Activated naive CD4-positive, alpha-beta T cell (primary cell): Measurements from ENCODE around the gene MNAT1.
"Not testable (repeated sequence)": the region's sequence is repeated elsewhere in the genome, so short reads cannot be mapped to it uniquely, and the experiment has no call there.

ENCODE experiments used
- DNase-seq, 4 experiments: peaks; one replicate each; lab custom pipeline; 2025; lab: John Stamatoyannopoulos, UW

The MNAT1 gene

GRCh38 chr14:60734465-60735242 lies at the start of gene MNAT1:
TSS of gene MNAT1 (plus strand) at chr14:60734761. CDS start at chr14:60734863, 102 bp downstream.
- DNase-seq: peak; percentile 40 to 66 (median 52)

DNA sequence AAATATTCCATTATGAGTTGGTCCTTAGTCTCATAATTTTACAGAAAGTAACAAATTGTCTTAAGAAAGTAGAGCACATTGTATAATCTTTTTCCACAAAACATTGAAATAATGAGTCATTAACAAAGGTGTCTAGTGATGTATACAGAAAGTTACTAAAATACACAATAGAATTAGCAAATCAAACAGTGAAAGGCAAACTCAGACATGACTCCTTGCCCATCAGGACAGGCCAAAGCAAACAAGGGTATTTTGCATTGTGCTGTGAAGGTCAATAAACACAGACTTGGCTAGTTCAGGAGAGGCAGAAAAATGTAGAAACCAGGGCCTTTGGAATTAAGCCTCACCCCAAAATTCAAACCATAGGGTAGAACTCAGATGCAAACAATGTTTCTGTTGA lies 47.7 kb upstream of the MNAT1 start:
- DNase-seq: no peak

GRCh38 chr14:60691383-60692113 lies 43.0 kb upstream of the MNAT1 start:
- DNase-seq: no peak

DNA sequence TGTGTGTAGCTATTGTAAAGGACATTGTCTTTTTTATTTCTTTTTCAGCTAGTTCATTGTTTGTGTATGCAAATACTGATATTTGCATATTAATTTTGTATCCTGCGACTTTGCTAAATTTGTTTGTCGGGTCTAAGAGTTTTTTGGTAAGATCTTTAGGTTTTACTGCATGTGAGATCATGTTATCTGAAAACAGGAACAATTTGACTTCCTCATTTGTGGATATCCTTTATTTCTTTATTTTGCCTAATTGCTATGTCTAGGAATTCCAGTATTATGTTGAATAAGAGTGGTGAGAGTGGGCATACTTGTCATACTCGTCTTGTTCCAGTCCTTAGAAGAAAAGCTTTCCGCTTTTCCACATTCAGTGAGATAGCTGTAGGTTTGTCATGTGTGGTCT lies 39.2 kb upstream of the MNAT1 start:
- DNase-seq: no peak

DNA sequence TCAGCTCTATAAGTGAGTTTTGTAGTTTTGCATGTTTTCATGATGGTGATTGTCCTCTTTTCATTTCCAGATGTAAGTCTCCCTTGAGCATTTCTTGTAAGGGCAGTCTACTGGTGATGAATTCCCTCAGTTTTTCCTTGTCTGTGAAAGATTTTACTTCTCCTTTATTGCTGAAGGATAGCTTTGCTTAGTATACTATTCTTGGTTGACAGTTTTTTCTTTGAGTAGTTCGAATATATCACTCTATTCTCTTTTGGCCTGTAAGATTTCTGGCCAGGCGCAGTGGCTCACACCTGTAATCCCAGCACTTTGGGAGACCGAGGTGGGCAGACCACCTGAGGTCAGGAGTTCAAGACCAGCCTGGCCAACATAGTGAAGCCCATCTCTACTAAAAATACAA lies 34.0 kb upstream of the MNAT1 start:
- no peak for DNase-seq

DNA sequence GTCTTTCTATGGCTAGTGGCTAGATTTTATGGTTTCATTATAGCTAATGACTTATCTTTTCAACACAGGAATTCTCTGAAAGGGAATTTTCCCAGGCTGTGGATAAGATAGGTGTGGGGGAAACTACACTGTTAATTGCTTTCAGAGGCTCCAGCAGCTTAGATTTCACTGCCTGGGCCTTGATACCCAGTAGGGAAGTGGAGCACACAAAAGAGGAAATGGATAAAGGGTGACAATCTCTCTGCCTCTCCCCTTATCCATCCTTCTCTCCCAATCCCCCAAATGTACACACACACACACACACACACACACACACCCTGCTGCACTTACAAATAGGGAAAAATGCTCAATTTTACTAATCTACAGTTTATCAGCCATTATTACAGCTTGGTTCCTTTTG lies 29.5 kb upstream of the MNAT1 start:
- no peak for DNase-seq

- no peak for DNase-seq
Observed at GRCh38 chr14:60707858-60708257, 26.7 kb upstream of the MNAT1 start.

DNA sequence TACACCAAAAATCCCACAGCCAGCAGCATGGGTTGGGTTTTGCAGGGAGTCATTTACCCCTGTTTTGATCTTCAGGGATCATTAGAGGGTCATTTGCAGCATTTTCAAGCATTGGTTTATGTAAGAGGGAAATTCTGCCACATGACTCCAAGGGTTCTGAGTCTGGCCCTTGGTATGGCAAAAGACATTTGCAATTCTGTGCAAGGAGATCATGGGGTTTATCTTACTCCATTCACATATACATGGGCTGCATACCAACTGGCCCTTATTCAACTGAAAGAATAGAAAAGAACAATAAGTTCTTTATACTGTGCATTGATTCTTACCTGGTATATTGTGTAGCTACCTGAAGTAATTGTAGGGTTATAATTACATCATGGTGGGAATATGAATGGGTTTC lies 24.1 kb upstream of the MNAT1 start:
- no peak for DNase-seq

GRCh38 chr14:60713513-60713912 lies 21.0 kb upstream of the MNAT1 start:
- DNase-seq: no peak

GRCh38 chr14:60720391-60720790 lies 14.2 kb upstream of the MNAT1 start:
- DNase-seq: no peak

DNA sequence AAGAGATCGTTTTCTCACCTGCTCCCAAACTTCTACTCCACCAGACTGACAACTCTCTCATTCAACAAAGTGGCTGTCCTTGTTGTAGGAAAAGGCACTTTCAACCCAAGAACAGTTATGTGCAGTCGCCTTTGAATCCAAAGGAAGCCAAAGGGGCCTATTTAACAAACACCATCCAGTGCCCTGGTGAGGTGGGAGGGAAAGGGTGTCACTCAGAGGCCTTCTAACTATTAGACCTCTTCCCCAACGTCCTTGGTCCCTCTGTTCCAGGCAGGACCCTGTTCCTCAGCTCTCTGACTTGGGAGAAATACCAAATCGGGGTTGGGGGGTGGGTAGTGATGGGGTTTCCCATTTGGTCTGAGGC lies 13.6 kb upstream of the MNAT1 start:
- DNase-seq: no peak

DNA sequence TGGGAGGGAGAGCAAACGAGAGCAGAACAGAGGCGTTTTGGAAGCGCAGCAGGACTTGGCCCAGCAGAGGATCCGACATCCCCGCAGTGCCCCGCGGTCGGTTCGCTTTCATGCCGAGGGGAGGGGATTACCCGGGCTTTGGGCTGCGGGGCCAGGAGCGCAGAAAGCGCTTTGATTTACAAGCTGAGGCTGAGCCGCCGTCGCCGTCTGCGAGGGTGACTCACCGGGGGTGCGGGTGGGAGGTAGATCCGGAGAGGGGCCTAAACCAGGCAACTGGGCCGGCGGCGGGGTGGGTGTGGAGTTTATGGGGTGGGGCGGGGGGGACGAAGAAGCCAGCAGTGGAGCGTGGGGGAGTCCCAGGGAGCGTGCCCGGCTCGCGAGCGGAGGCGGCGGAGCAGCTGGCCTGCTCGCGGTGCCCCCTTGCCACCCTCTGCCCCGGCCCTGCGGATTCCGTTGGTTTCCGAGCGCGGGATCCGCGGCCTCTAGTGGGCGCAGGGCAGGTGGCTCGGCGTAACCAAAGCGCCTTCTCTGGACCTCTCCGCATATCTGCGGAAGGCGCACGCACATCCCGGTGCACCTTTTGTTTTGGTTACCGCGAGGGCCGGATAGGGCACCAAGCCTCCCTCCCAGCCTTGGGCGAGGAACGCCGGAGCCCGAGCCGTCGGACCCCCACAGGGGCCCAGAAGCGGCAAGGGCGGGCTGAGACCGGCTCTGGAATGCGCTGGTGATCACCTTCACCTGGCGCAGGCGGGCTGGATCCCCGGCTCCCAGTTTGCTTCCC lies 13.0 kb upstream of the MNAT1 start:
- peak in 2 of 4 experiments; percentile 26 to 34 for DNase-seq

- no peak for DNase-seq
Observed at GRCh38 chr14:60722107-60722356, 12.5 kb upstream of the MNAT1 start.

DNA sequence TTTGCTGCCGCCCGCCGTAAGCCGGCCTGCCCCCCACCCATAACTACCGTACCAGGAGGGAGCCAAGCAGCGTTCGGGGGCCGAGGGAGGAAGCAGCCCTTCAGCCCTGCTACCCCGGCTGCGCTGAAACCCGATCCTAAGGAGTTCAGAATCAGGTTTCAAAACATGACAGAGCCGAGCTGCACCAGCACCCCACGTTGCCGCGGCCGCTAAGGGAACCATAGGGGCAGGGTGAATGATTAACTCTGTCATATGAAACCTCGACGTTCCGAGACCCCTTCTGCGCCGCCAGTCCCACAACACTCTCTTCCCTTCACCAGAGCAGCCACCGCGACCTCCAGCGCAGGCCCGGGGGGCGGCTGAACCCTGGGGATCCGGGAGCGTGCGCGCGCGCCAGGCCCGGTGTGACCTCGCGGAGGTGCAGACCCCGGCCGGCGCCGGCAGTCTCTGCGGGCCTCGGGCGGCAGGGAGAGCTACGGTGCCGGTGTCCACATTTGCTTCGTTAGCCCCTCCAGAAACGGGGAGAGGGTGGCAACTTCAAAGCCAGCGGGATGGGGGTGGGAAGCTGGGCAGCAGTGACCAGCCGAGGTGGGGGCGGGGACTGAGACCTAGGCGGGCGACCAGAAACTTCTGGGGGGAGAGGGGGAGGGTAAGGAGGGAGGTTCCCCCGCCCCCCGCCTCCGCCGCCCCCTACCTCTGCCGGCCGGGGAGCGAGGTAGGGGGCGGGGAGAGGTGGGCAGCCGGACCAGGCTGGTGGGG lies 12.0 kb upstream of the MNAT1 start:
- peak in 1 of 4 experiments; percentile 2 for DNase-seq

- peak in 1 of 4 experiments; percentile 11 for DNase-seq
Observed at GRCh38 chr14:60723116-60723906, 11.2 kb upstream of the MNAT1 start.

DNA sequence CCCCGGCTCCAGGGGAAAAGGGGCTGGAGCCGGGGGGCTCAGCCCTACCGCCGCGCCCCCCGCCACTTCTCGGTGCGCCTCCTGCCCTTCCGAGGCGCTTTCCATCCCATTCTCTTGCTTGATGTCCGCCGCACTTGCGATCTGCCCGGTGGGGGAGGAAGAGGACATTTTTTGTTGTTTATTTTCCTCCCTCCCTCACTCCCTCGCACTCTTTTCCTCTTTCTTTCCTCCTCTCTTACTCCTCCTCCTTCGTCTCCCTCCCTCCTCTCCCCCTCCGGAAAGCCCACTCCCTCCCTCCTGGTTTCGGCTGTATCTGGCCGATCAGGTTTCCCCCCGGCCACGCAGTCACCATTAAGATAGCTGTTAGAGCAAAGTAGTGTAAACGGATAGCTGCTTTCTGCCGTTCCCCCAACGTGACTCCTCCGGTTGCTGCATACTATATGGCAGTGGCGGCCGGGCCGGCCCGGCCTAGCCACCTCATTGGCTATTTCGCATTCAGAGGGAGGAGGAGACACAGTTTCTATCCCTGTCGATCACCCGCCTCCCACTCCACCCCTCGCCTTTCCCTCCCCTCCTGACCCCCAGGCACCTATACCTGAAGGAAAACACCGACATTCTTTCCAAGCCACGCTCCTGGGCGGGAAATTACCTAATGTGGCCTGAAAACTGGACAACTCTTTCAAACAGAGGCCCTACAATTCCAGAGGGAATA lies 10.5 kb upstream of the MNAT1 start, which contains the start of gene SIX4:
TSS of gene SIX4 (minus strand) at position 445 of the 712 bp plus-strand sequence. CDS start at position 168, 277 bp downstream.
- no peak for DNase-seq

- not testable (repeated sequence) for DNase-seq
Observed at GRCh38 chr14:60731291-60731690, 3.3 kb upstream of the MNAT1 start.

GRCh38 chr14:60732840-60733483 lies 1.6 kb upstream of the MNAT1 start:
- DNase-seq: no peak

GRCh38 chr14:60735416-60735815 lies 855 bp downstream of the MNAT1 start:
- DNase-seq: no peak

GRCh38 chr14:60736494-60736893 lies 1.9 kb downstream of the MNAT1 start:
- no peak for DNase-seq
